Neural progenitor cell (in vitro differentiated cells): ENCODE results near the gene ABCC5.

Experiments
- EZH2 ChIP-seq: fragments of 200-600 bp; sonication (generic); IDR thresholded peaks from 2 replicates; pipeline ENCODE4 v1.6.1; 2017; ENCODE audit warnings: antibody characterized with exemption, mild to moderate bottlenecking, moderate library complexity
- EZH2phosphoT487 ChIP-seq: fragments of 200-600 bp; sonication (generic); IDR thresholded peaks from 2 replicates; pipeline ENCODE4 v1.6.1; 2017; ENCODE audit warnings: antibody characterized with exemption
- TF ChIP-seq, protein P1 (sequence below): fragments of 200-600 bp; sonication (generic); IDR thresholded peaks from 2 replicates; pipeline ENCODE4 v1.5.1; 2017; ENCODE audit warnings: antibody characterized with exemption, mild to moderate bottlenecking

DNA sequence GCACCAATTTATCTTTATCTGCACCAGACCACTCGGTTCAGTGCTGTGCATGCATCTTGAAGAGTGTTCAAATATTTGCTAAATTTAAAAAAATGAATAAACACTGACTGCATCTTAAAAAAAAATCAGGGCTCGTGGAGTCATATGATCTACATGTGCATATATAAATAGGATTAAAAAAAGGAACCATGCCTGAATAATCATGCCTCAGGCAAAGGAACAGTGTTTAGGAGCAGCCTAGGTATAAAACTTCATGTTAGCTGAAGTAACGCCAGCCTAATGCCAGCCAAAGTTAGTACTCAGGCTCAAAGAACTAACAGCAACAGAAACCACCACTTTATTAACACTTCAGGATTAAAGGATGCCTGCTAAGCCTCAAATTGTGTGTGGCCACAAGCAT is 9.5 kb downstream of the ABCC5 start:
- TF ChIP-seq, protein P1, sequence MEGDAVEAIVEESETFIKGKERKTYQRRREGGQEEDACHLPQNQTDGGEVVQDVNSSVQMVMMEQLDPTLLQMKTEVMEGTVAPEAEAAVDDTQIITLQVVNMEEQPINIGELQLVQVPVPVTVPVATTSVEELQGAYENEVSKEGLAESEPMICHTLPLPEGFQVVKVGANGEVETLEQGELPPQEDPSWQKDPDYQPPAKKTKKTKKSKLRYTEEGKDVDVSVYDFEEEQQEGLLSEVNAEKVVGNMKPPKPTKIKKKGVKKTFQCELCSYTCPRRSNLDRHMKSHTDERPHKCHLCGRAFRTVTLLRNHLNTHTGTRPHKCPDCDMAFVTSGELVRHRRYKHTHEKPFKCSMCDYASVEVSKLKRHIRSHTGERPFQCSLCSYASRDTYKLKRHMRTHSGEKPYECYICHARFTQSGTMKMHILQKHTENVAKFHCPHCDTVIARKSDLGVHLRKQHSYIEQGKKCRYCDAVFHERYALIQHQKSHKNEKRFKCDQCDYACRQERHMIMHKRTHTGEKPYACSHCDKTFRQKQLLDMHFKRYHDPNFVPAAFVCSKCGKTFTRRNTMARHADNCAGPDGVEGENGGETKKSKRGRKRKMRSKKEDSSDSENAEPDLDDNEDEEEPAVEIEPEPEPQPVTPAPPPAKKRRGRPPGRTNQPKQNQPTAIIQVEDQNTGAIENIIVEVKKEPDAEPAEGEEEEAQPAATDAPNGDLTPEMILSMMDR = no peak
- no peak for TF ChIP-seq EZH2phosphoT487
- TF ChIP-seq EZH2 = no peak
